Caco-2 (cell line): Measurements from ENCODE around the gene ABHD14A. TPM values are rescaled to one million over a fixed set of nuclear protein-coding genes. Genes with fewer than 3 reads are reported as not detected.

Experiments
- BruUV-seq: library from RNA; stranded (reverse); fragments of 400-500 nt; replicated peaks from 2 replicates; lab custom pipeline; 2021; lab: Mats Ljungman, UMichigan
- CTCF ChIA-PET: fragments of 300-600 bp; sonication (Branson Sonifier 250); formaldehyde crosslinking; loops from one replicate; lab custom pipeline; 2022; ENCODE audit warnings: antibody characterized with exemption; lab: Charles Lee
- POLR2A ChIA-PET: fragments of 300-600 bp; sonication (Branson Sonifier 250); formaldehyde crosslinking; loops from one replicate; lab custom pipeline; 2022; ENCODE audit warnings: antibody characterized with exemption; lab: Charles Lee
- DNase-seq, 2 experiments: peaks; one replicate each; pipeline versions ENCODE4 v3.0.0 to v3.0.0-alpha.2; 2020 to 2022
- H3K27me3 ChIP-seq: replicated peaks from 2 replicates; pipeline ENCODE4 v1.6.0; 2011; ENCODE audit warnings: low read length; ENCODE audit not compliant: control insufficient read depth, insufficient read depth
- H3K36me3 ChIP-seq: 2 replicates; pipeline ENCODE4 v1.5.1; 2011; ENCODE audit warnings: low read length; ENCODE audit not compliant: control insufficient read depth, insufficient read depth
- H3K4me1 ChIP-seq: fragments of 250-450 bp; sonication (Bioruptor Pico); 2 replicates; pipeline ENCODE4 v1.5.1; 2020; ENCODE audit warnings: mild to moderate bottlenecking
- H3K4me3 ChIP-seq: 2 replicates; pipeline ENCODE4 v1.5.1; 2011; ENCODE audit warnings: low read depth, mild to moderate bottlenecking, control low read depth, low read length
- H3K9me3 ChIP-seq: fragments of 250-450 bp; sonication (Bioruptor Pico); 2 replicates; pipeline ENCODE4 v1.5.1; 2020; ENCODE audit warnings: mild to moderate bottlenecking, moderate library complexity
- H3K27ac Mint-ChIP-seq: one replicate; pipeline ENCODE4 v1.8.0; 2022; ENCODE audit warnings: mixed read lengths; ENCODE audit not compliant: unreplicated experiment
- H3K27me3 Mint-ChIP-seq: one replicate; pipeline ENCODE4 v1.8.0; 2022; ENCODE audit warnings: mixed read lengths; ENCODE audit not compliant: insufficient read depth, unreplicated experiment
- H3K36me3 Mint-ChIP-seq: one replicate; pipeline ENCODE4 v1.8.0; 2022; ENCODE audit warnings: mild to moderate bottlenecking, mixed read lengths; ENCODE audit not compliant: insufficient read depth, unreplicated experiment
- H3K4me1 Mint-ChIP-seq: one replicate; pipeline ENCODE4 v1.8.0; 2022; ENCODE audit warnings: low read depth, mixed read lengths; ENCODE audit not compliant: unreplicated experiment
- H3K4me3 Mint-ChIP-seq: one replicate; pipeline ENCODE4 v1.8.0; 2022; ENCODE audit warnings: mild to moderate bottlenecking, moderate library complexity, mixed read lengths; ENCODE audit not compliant: unreplicated experiment
- H3K9me3 Mint-ChIP-seq: one replicate; pipeline ENCODE4 v1.8.0; 2022; ENCODE audit warnings: mixed read lengths; ENCODE audit not compliant: unreplicated experiment
- CTCF ChIP-seq, 2 experiments: fragments of 200-600 bp in 1 of 2; IDR thresholded peaks; 1 replicate in 1 of 2; 2 replicates in 1 of 2; pipeline versions ENCODE4 v1.5.1 to v1.8.0; 2011 to 2022; ENCODE audit warnings: antibody characterized with exemption in 1 of 2, control low read depth in 1 of 2, inconsistent platforms in 1 of 2, low read depth in 1 of 2, low read length in 1 of 2, mild to moderate bottlenecking in 1 of 2, moderate library complexity in 1 of 2; ENCODE audit not compliant: insufficient read depth in 1 of 2, severe bottlenecking in 1 of 2, unreplicated experiment in 1 of 2
- intact Hi-C: fragments of 100-400 bp; cut with micrococcal nuclease; formaldehyde crosslinking; loops from one replicate; pipeline ENCODE4 v1.10.0; 2022; ENCODE audit not compliant: unreplicated experiment
- total RNA-seq: library from RNA; stranded (reverse); gene quantifications from 2 replicates; pipeline ENCODE4 v1.2.3, GENCODE V29; 2022

Gene ABHD14A
- total RNA-seq, 1 experiment from 2014 or later = 14.0 TPM

GRCh38 chr3:51967384-51968169, 7.3 kb upstream of the ABHD14A start, which contains the start of gene PCBP4:
PCBP4 (minus strand) TSS chr3:51967454; CDS start chr3:51961240, 6,214 bp downstream.
- POLR2A ChIA-PET = interaction anchor here (0.6 to 1.6 kb wide), 4 partner anchors 15 to 582 kb away, joined by 3 to 11 read pairs (median 6); partner anchors contain the start of genes ACY1, DCAF1 and MANF
- peak; percentile 79 to 80 for DNase-seq
- Mint-ChIP-seq H3K9me3 (no peaks in the 10 kb centered on the region), H3K4me3 (peak within 1 kb of the TSS; percentile 86), H3K36me3 (peaks cover 12% of the 10 kb centered on the region), H3K4me1 (peaks cover 20% of the 10 kb centered on the region), H3K27me3 (no peaks in the 10 kb centered on the region), H3K27ac (peak within 1 kb of the TSS; percentile 79)
- Histone ChIP-seq H3K9me3 (no peaks in the 10 kb centered on the region), H3K4me1 (peaks cover 13% of the 10 kb centered on the region), H3K36me3 (no peaks in the 10 kb centered on the region), H3K4me3 (peak within 1 kb of the TSS; percentile 53), H3K27me3 (no peaks in the 10 kb centered on the region)
- CTCF ChIA-PET = interaction anchor here (0.6 to 1.5 kb wide), 2 partner anchors 15 to 457 kb away, joined by 5 to 8 read pairs; partner anchors contain the start of gene ACY1
- TSS peak; percentile 63 for BruUV-seq
- no peak for TF ChIP-seq CTCF (IDR thresholded peaks at IDR 0.05; ENCODE audit: insufficient read depth in 1 of 2, low read depth in 1 of 2, low read length in 1 of 2, severe bottlenecking in 1 of 2, unreplicated experiment in 1 of 2)
- intact Hi-C loops = loop anchor here (1.0 to 2.0 kb wide), 2 partner anchors 15 to 25 kb away; partner anchors contain the start of genes ACY1 and PARP3

DNA sequence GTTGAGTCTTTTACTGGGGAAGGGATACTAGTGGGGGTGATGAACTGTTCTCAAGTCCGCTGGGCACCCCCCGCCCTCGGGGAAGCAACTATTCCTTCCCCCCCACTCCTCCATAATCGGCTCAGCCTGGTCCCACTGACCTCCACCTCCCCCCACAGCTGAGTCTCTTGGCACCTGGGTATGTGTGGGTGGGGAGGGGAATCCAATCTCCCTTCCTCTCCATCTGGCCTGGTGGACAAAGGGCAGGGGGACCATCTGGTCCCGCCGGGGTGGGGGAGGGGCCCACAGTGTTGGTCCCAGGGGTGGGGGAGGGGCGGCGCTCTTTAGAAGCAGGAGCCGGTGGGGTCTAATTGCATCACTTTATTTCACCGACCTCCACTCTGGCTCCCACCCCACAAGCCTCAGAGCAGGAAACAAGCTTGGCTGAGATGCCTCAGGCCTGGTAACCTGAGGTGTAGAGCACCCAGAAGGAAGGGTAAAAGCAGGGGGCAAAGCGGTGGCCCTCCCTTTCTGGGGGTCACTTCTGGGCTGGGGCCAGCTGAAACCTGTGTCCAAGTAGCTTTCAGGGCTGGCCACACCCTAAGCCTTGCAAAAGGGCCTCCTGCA, 6.6 kb upstream of the ABHD14A start:
- H3K36me3 ChIP-seq = no peaks in the 10 kb centered on the region
- no TSS peak for BruUV-seq
- H3K27me3 ChIP-seq = no peaks in the 10 kb centered on the region
- H3K9me3 Mint-ChIP-seq = no peaks in the 10 kb centered on the region
- peak overlapping the region; percentile 53 for H3K4me3 ChIP-seq
- DNase-seq = peak in 1 of 2 experiments; percentile 31
- peak overlapping the region; percentile 86 for H3K4me3 Mint-ChIP-seq
- H3K9me3 ChIP-seq = no peaks in the 10 kb centered on the region
- no peak for TF ChIP-seq CTCF (IDR thresholded peaks at IDR 0.05; ENCODE audit: insufficient read depth in 1 of 2, low read depth in 1 of 2, low read length in 1 of 2, severe bottlenecking in 1 of 2, unreplicated experiment in 1 of 2)
- H3K4me1 Mint-ChIP-seq = peaks cover 20% of the 10 kb centered on the region
- H3K27me3 Mint-ChIP-seq = no peaks in the 10 kb centered on the region
- POLR2A ChIA-PET = interaction anchor here (1.0 to 1.6 kb wide), 2 partner anchors 14 to 468 kb away, joined by 9 to 11 read pairs; partner anchors contain the start of genes ACY1 and DCAF1
- CTCF ChIA-PET = interaction anchor here (1.5 kb wide), 1 partner anchor 14 kb away, joined by 8 read pairs; the partner anchor contains the start of gene ACY1
- peaks cover 13% of the 10 kb centered on the region for H3K4me1 ChIP-seq
- peak overlapping the region; percentile 79 for H3K27ac Mint-ChIP-seq
- intact Hi-C loops = loop anchor here (2.0 kb wide), 1 partner anchor 15 kb away; the partner anchor contains the start of gene ACY1
- peaks cover 12% of the 10 kb centered on the region for H3K36me3 Mint-ChIP-seq
